Ectodermal cell (in vitro differentiated cells): Measurements from ENCODE around the gene THOP1. TPM values are rescaled to one million over a fixed set of nuclear protein-coding genes. Genes with fewer than 3 reads are reported as not detected.

Source experiments
- H3K27ac ChIP-seq: 2 replicates; pipeline ENCODE4 v1.7.0; 2013; ENCODE audit warnings: mild to moderate bottlenecking, low read depth, low read length; ENCODE audit not compliant: insufficient read depth, poor library complexity, severe bottlenecking
- H3K27me3 ChIP-seq: 2 replicates; pipeline ENCODE4 v1.7.0; 2013; ENCODE audit warnings: mild to moderate bottlenecking, low read length; ENCODE audit not compliant: insufficient read depth, control insufficient read depth, poor library complexity, severe bottlenecking
- H3K36me3 ChIP-seq: one replicate; pipeline ENCODE4 v1.7.0; 2013; ENCODE audit warnings: low read length; ENCODE audit not compliant: control insufficient read depth, insufficient read depth
- H3K4me1 ChIP-seq: one replicate; pipeline ENCODE4 v1.7.0; 2013; ENCODE audit warnings: low read length; ENCODE audit not compliant: control insufficient read depth, insufficient read depth
- H3K4me3 ChIP-seq: 2 replicates; pipeline ENCODE4 v1.7.0; 2013; ENCODE audit warnings: low read depth, low read length, control low read depth; ENCODE audit not compliant: insufficient read depth
- H3K9me3 ChIP-seq: 2 replicates; pipeline ENCODE4 v1.7.0; 2013; ENCODE audit warnings: mild to moderate bottlenecking, low read length, moderate library complexity; ENCODE audit not compliant: control insufficient read depth
- WGBS, 2 experiments: methylation state at CpG; one replicate each; pipeline ENCODE4 v1.1.7; 2013; ENCODE audit warnings: missing lambda C conversion rate in 2 of 2; 5-methylcytosine and 5-hydroxymethylcytosine counted together
- polyA plus RNA-seq, 4 experiments: library from polyadenylated mRNA; stranded (reverse); fragments of 50-300 nt; gene quantifications; one replicate each; pipeline ENCODE4 v1.2.3, GENCODE V29; 2013

The THOP1 gene
- polyA plus RNA-seq (2013, experiment 1 of 4) = 156 TPM
- 144 TPM for polyA plus RNA-seq (2013, experiment 2 of 4)
- polyA plus RNA-seq (2013, experiment 3 of 4) = 101 TPM
- 98.0 TPM for polyA plus RNA-seq (2013, experiment 4 of 4)

DNA sequence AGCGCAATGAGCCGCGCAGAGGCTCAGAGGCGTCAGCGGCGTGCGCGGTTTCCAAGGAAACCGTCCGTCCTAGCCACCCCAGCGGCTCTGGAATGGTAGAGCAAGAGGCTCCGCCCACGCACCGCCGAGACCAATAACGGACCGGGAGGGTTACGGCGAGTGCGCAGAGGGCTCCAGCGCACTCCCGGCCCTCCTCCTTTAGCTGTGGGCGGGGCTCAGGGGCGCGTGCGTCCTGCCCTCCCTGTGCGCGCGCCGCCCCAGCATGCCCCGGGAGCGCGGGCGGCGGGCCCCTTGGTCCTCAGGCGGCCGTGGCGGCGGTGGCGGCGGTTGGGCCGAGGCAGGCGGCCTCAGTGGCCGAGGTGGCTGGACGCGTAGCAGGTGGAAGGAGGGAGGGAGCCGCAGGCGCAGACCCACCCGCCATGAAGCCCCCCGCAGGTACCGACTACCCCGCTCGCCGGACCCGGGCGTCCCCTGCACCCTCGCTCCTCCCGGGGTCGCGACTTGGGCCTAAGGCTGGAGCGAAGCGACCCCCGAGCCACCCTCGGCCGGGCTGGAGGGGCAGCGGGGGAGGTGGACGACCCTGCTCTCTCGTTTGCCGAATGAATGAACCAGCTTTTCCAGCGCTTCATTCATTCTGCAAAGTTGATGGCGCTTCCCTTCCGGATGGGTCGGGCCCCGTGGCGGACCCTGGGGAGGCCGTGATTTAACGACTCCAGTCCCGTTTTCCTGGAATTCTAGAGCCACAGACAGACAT is at the start of gene THOP1:
Gene THOP1 (plus strand): TSS at position 260 of the 754 bp plus-strand sequence. CDS start 160 bp downstream, at position 420.
- no peaks in the 10 kb centered on the region for H3K9me3 ChIP-seq
- 0% methylated on average over 78 of the region's 78 CpGs for WGBS, 2 experiments
- H3K36me3 ChIP-seq = peaks cover 7% of the 10 kb centered on the region
- H3K4me3 ChIP-seq = peak within 1 kb of the TSS; percentile 81
- H3K27ac ChIP-seq = peak within 1 kb of the TSS; percentile 85
- no peaks in the 10 kb centered on the region for H3K27me3 ChIP-seq
- H3K4me1 ChIP-seq = peaks cover 6% of the 10 kb centered on the region

DNA sequence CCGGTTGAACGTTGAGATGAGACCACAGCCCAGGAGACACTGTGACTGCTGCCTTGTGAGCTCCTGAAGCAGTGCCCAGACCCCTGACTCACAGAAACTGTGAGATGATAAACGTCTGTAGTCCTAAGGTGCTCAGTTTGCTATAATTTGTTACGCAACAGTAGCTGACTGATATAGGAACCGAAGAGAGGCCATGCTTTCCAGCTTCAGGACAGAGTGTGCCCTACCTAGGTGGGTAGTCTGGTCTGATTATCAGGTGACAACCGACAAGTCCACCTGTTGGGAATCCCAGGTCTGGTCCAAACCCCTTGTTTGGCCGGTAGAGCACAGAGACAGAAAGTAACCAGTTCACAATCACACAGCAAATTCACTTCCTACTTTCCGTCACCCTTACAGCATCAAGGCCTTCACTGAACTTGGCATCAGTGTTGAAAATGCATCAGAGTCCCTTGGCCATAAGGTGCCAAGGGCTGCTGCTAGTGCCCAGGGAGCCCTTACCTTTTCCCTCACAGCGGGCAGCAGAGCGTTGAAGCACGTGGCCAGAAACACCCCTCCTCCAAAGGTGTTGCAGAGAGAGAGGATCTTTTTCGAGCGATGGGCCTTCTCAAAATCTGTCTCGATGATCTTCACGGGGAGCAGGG is 48.6 kb upstream of the THOP1 start:
- WGBS, 2 experiments = 94 to 95% methylated on average over 15 of the region's 15 CpGs

DNA sequence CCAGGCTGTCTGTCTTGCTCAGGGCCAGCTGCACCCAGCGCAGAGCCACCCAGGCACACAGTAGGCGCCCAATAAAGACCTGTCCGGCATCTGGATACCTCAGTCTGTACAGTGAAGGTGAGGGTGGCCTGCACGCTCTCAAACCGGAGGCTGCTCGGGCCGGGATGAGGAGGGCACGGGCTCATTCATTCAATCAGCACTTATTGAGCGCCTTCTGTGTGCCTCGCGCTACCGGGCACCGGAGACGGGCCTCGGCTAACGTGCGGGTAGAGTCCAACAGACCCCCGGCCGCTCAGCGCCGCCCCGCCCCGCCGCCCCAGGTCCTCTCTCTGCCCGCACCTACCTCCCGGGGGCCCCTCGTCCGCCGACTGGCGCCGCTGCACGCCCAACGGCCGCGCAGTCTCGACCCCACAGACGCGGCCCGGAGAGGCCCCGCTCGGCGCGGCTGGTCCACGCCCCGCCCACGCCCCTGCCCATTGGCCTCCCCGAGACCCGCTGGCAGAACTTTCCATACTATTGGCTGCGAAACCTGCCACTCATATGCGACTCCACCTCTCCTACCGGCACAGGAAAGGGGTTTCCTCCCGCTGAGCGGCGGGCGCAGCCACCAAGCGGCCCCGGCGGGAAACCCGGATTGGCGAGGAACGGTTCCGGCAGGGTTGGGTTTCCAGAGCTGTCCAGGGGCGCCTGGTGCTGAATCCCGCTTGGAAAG is 45.5 kb upstream of the THOP1 start, which contains the start of gene SLC39A3:
Gene SLC39A3 (minus strand): TSS at position 416 of the 712 bp plus-strand sequence. CDS start 2,760 bp downstream, outside the sequence.
- Histone ChIP-seq H3K36me3 (no peaks in the 10 kb centered on the region), H3K4me1 (peaks cover 5% of the 10 kb centered on the region), H3K27me3 (peaks cover 13% of the 10 kb centered on the region), H3K9me3 (no peaks in the 10 kb centered on the region), H3K27ac (no peak within 1 kb of the TSS), H3K4me3 (peak within 1 kb of the TSS; percentile 91)
- WGBS, 2 experiments = 1% methylated on average over 64 of the region's 64 CpGs

More for the DNA sequence above, 48.6 kb upstream of the THOP1 start:
- Histone ChIP-seq H3K27ac (no peak overlapping the region), H3K4me1 (peaks cover 5% of the 10 kb centered on the region), H3K27me3 (peaks cover 8% of the 10 kb centered on the region), H3K4me3 (no peak overlapping the region), H3K36me3 (no peaks in the 10 kb centered on the region), H3K9me3 (no peaks in the 10 kb centered on the region)

DNA sequence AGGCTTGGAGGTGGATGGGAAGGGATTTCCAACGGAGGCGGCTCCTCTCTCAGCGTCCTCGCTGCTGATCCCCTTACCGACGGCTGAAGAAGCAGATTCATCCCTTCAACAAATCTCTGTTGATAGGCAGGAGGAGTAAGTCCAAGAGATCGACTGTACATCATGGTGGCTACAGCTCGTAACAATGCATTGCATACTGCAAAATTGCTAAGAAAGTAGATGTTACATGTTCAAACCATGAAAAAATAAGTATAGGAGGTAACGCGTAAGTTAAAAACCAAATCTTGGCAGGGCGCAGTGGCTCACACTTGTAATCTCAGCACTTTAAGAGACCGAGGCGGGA is 45.0 kb upstream of the THOP1 start:
- H3K27ac ChIP-seq = no peak overlapping the region
- H3K36me3 ChIP-seq = no peaks in the 10 kb centered on the region
- no peak overlapping the region for H3K4me3 ChIP-seq
- no peaks in the 10 kb centered on the region for H3K9me3 ChIP-seq
- peaks cover 5% of the 10 kb centered on the region for H3K4me1 ChIP-seq
- peaks cover 13% of the 10 kb centered on the region for H3K27me3 ChIP-seq
- 49 to 50% methylated on average over 13 of the region's 13 CpGs for WGBS, 2 experiments

DNA sequence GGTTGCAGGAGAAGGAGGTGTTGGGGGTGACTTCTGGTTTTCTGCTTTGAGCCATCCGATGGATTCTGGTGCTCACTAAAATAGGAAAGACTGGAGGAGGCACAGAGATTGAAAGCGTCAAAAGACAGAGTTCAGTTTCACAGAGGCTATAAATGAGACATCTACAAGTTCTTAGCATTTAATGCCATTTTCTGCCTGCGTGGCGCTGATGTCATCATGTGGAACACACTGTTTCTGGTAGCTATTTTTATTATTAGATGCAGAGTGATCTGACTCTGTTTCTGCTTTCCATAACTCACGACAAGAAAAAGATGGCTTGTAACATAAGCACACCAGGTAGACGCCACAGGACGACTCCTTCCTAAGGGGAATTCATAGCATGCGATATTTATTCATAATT is 42.2 kb upstream of the THOP1 start:
- H3K27me3 ChIP-seq = peaks cover 16% of the 10 kb centered on the region
- 78 to 85% methylated on average over 8 of the region's 8 CpGs for WGBS, 2 experiments
- H3K4me3 ChIP-seq = no peak overlapping the region
- H3K36me3 ChIP-seq = no peaks in the 10 kb centered on the region
- H3K27ac ChIP-seq = no peak overlapping the region
- no peaks in the 10 kb centered on the region for H3K9me3 ChIP-seq
- H3K4me1 ChIP-seq = peaks cover 5% of the 10 kb centered on the region

DNA sequence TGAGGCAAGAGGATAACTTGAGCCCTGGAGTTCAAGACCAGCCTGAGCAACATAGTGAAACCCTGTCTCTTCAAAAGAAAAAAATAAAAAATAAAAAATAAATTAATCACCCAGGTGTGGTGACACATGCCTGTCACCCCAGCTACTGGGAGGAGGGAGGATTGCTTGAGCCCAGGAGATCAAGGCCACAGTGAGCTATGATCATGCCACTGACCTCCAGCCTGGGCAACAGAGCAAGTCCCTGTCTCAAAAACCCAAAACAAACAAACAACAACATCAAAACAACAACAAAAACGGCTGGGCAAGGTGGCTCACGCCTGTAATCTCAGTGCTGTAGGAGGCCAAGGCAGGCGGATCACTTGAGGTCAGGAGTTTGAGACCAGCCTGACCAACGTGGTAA is 41.2 kb upstream of the THOP1 start:
- WGBS, 2 experiments = 44 to 50% methylated on average over 4 of the region's 4 CpGs
- no peaks in the 10 kb centered on the region for H3K36me3 ChIP-seq
- H3K27ac ChIP-seq = no peak overlapping the region
- H3K27me3 ChIP-seq = peaks cover 21% of the 10 kb centered on the region
- H3K4me3 ChIP-seq = no peak overlapping the region
- H3K9me3 ChIP-seq = no peaks in the 10 kb centered on the region
- peaks cover 3% of the 10 kb centered on the region for H3K4me1 ChIP-seq

DNA sequence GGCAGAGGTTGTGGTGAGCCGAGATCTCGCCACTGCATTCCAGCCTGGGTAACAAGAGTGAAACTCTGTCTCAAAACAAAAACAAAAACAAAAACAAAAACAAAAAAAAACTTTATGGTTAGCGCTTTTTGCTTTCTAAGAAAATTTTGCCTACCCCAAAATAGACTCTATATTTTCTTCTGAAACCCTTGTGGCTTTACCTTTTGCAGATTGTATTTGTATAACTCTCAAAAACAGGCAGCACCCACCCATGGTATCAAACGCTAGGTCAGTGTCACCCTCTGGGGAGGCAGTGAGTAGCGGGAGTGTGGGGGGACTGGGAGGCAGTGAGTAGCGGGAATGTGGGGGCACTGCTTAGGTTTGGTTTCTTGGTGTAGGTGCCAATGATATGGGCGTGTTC is 38.0 kb upstream of the THOP1 start:
- Histone ChIP-seq H3K27me3 (peaks cover 13% of the 10 kb centered on the region), H3K36me3 (no peaks in the 10 kb centered on the region), H3K27ac (no peak overlapping the region), H3K4me1 (no peaks in the 10 kb centered on the region), H3K9me3 (no peaks in the 10 kb centered on the region), H3K4me3 (no peak overlapping the region)
- WGBS, 2 experiments = 86 to 87% methylated on average over 7 of the region's 7 CpGs

DNA sequence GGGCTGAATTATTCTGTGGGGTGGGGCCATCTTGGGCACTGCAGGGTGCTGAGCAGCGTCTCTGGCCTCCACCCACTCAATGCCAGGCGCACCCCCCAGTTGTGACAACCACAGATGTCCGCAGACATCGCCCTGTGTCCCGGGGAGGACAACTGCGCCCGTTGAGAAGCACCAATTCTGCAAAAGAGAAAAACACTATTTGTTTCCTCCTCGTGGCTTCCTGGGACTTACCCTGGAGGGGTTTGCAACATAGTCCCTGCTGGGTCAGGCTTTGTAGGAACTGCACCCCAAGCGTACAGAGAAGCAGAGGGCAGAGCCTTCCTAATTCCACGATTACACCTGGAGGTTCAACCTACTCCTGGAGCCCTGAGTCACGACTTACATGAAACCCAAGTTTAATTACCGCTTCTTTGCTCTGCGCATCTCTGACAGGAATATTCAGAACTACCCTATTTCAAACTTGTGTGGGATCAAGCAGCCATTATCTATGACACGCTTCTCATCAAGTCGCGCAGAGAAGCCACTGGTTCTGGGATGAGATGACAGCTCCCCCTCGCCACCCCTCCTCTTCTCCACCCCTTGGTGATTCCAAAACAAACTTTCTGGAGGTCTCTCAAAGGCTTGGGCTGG is 34.4 kb upstream of the THOP1 start:
- Histone ChIP-seq H3K36me3 (peaks cover 7% of the 10 kb centered on the region), H3K9me3 (no peaks in the 10 kb centered on the region), H3K27ac (no peak overlapping the region), H3K4me3 (no peak overlapping the region), H3K27me3 (peaks cover 8% of the 10 kb centered on the region), H3K4me1 (no peaks in the 10 kb centered on the region)
- WGBS, 2 experiments = 86 to 88% methylated on average over 17 of the region's 17 CpGs

DNA sequence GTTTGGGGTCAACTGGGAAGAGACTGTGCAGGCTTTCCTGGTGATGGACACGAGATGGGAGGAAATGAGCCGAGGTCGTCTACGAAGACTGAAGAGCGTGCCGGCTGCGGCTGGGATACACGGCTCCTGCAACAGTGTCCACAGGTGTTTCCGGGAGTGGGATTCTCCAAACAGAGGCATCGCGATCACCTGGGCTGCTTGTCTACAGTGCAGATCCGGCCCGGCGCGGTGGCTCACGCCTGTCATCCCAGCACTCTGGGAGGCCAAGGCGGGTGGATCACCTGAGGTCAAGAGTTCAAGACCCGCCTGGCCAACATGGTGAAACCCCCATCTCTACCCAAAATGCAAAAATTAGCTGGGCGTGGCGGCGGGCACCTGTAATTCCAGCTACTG is 33.9 kb upstream of the THOP1 start:
- Histone ChIP-seq H3K4me1 (no peaks in the 10 kb centered on the region), H3K27ac (no peak overlapping the region), H3K9me3 (no peaks in the 10 kb centered on the region), H3K27me3 (peaks cover 8% of the 10 kb centered on the region), H3K4me3 (no peak overlapping the region), H3K36me3 (peaks cover 10% of the 10 kb centered on the region)
- 92 to 93% methylated on average over 21 of the region's 21 CpGs for WGBS, 2 experiments
